OCI-LY7 (cell line): ENCODE data around the gene C3. TPM values are rescaled to one million over a fixed set of nuclear protein-coding genes. Genes with fewer than 3 reads are reported as not detected.

Experiments used
- BruUV-seq: library from RNA; stranded (reverse); fragments of 400-500 nt; replicated peaks from 2 replicates; lab custom pipeline; 2021; lab: Mats Ljungman, UMichigan
- CTCF ChIA-PET: fragments of 300-600 bp; sonication (Branson Sonifier 250); formaldehyde crosslinking; loops from one replicate; lab custom pipeline; 2022; ENCODE audit warnings: antibody characterized with exemption; ENCODE audit not compliant: unreplicated experiment; lab: Charles Lee
- POLR2A ChIA-PET: fragments of 300-600 bp; sonication (Branson Sonifier 250); formaldehyde crosslinking; loops from one replicate; lab custom pipeline; 2022; ENCODE audit warnings: antibody characterized with exemption; lab: Charles Lee
- DNase-seq: peaks from one replicate; pipeline ENCODE4 v3.0.0-alpha.2; 2015; ENCODE audit warnings: low spot score
- H2AFZ ChIP-seq: fragments of 200-600 bp; sonication (generic), shearing (Covaris generic); 2 replicates; pipeline ENCODE4 v1.6.1; 2014; ENCODE audit warnings: mild to moderate bottlenecking, antibody characterized with exemption, low read length, moderate library complexity
- H3K27ac ChIP-seq: fragments of 200-600 bp; sonication (generic); 2 replicates; pipeline ENCODE4 v1.5.1; 2014; ENCODE audit warnings: mixed run types, low read depth, mild to moderate bottlenecking, moderate library complexity, low read length, inconsistent platforms; ENCODE audit not compliant: poor library complexity, severe bottlenecking
- H3K36me3 ChIP-seq: fragments of 200-600 bp; sonication (generic); 2 replicates; pipeline ENCODE4 v1.6.1; 2014; ENCODE audit warnings: mild to moderate bottlenecking, antibody characterized with exemption, low read length, moderate library complexity, mixed read lengths; ENCODE audit not compliant: insufficient read depth
- H3K4me1 ChIP-seq: fragments of 200-600 bp; sonication (generic); 2 replicates; pipeline ENCODE4 v1.5.1; 2014; ENCODE audit warnings: mild to moderate bottlenecking, low read length; ENCODE audit not compliant: insufficient read depth, poor library complexity, severe bottlenecking
- H3K4me2 ChIP-seq: fragments of 200-600 bp; sonication (generic); 2 replicates; pipeline ENCODE4 v1.6.1; 2014; ENCODE audit warnings: mild to moderate bottlenecking, low read length
- H3K4me3 ChIP-seq: fragments of 200-600 bp; sonication (generic); 2 replicates; pipeline ENCODE4 v1.5.1; 2014; ENCODE audit warnings: mild to moderate bottlenecking, low read depth, low read length; ENCODE audit not compliant: poor library complexity, severe bottlenecking
- H3K79me2 ChIP-seq: fragments of 200-600 bp; sonication (generic); 2 replicates; pipeline ENCODE4 v1.6.1; 2016; ENCODE audit warnings: low read depth, mild to moderate bottlenecking, low read length, moderate library complexity, mixed read lengths; ENCODE audit not compliant: insufficient read depth
- H3K9me2 ChIP-seq: fragments of 200-600 bp; sonication (generic); 2 replicates; pipeline ENCODE4 v1.6.1; 2016; ENCODE audit warnings: mild to moderate bottlenecking, low read length, mixed read lengths; ENCODE audit not compliant: insufficient read depth
- H3K9me3 ChIP-seq: fragments of 200-600 bp; sonication (generic); 2 replicates; pipeline ENCODE4 v1.6.1; 2014; ENCODE audit warnings: mild to moderate bottlenecking, mixed run types, low read length, mixed read lengths
- H4K20me1 ChIP-seq: fragments of 200-600 bp; sonication (generic); 2 replicates; pipeline ENCODE4 v1.6.1; 2014; ENCODE audit warnings: mild to moderate bottlenecking, antibody characterized with exemption, low read length, moderate library complexity, mixed read lengths; ENCODE audit not compliant: insufficient read depth
- EZH2phosphoT487 ChIP-seq: fragments of 200-600 bp; sonication (generic); IDR thresholded peaks from 2 replicates; pipeline ENCODE4 v1.6.1; 2018; ENCODE audit warnings: low read depth, borderline replicate concordance, mild to moderate bottlenecking, mixed run types, antibody characterized with exemption, low read length, moderate library complexity, mixed read lengths
- intact Hi-C: fragments of 100-400 bp; cut with micrococcal nuclease; formaldehyde crosslinking; loops from one replicate; pipeline ENCODE4 v1.10.0; 2022; ENCODE audit not compliant: unreplicated experiment
- total RNA-seq, 2 experiments: library from RNA; depleted of rRNA in 1 of 2; stranded (reverse); fragments of >200 nt in 1 of 2; shearing (Covaris generic) in 1 of 2; gene quantifications; 2 replicates each; pipeline ENCODE4 v1.2.3, GENCODE V29; 2014 to 2022
- TF ChIP-seq, protein P1 (sequence below): fragments of 200-600 bp; sonication (generic); conservative IDR thresholded peaks from 2 replicates; pipeline ENCODE4 v1.5.1; 2014; ENCODE audit warnings: mild to moderate bottlenecking, antibody characterized with exemption, low read length, moderate library complexity, mixed read lengths

C3 gene
- total RNA-seq, 2 experiments from 2014 or later, result 0.13 TPM; not detected in 1

DNA sequence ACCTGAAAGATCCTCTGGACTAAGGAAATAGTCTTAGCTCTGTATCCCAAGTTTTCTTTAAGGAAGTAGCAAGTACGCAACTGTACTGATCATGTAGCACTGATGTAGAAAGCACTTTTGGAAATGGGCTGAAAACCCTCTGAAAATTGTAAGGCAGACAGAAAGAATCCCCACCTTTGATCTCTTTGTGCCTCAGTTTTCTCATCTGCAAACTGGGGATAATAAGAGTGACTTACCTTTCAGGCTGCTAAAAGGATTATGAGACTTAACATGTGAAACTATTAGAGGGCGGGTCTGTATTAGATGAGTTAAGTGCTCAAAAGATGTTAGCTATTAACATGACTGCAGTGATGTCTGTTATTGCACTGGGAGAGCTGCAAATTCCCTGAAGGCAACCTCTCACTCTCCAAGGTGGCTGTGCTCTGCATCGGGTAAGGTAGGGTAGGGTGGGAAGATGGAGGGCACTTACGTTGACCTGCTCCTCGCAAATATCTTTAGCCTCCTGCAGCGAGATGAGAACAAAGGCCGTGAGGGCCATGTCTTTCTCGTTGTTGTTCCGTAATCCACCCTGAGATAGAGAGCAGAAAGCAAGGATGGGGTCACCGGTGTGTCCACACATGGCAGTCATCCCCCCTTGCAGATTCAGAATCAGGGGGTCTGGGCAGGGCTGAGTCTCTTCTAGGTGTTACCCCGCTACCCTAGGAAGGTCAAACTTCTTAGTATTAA is 30.1 kb downstream of the C3 start:
- H3K4me2 ChIP-seq, result no peak overlapping the region
- no peak for DNase-seq
- no TSS peak for BruUV-seq
- TF ChIP-seq, protein P1, sequence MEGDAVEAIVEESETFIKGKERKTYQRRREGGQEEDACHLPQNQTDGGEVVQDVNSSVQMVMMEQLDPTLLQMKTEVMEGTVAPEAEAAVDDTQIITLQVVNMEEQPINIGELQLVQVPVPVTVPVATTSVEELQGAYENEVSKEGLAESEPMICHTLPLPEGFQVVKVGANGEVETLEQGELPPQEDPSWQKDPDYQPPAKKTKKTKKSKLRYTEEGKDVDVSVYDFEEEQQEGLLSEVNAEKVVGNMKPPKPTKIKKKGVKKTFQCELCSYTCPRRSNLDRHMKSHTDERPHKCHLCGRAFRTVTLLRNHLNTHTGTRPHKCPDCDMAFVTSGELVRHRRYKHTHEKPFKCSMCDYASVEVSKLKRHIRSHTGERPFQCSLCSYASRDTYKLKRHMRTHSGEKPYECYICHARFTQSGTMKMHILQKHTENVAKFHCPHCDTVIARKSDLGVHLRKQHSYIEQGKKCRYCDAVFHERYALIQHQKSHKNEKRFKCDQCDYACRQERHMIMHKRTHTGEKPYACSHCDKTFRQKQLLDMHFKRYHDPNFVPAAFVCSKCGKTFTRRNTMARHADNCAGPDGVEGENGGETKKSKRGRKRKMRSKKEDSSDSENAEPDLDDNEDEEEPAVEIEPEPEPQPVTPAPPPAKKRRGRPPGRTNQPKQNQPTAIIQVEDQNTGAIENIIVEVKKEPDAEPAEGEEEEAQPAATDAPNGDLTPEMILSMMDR, result no peak
- TF ChIP-seq EZH2phosphoT487, result no peak
- H2AFZ ChIP-seq, result no peak overlapping the region
- no peaks in the 10 kb centered on the region for H4K20me1 ChIP-seq
- ChIA-PET CTCF (no interaction called here), POLR2A (no interaction called here)
- no peaks in the 10 kb centered on the region for H3K36me3 ChIP-seq
- no peak overlapping the region for H3K27ac ChIP-seq
- no peaks in the 10 kb centered on the region for H3K4me1 ChIP-seq
- no peaks in the 10 kb centered on the region; the same call in 1 of the 2 replicates for H3K9me3 ChIP-seq
- no peaks in the 10 kb centered on the region for H3K9me2 ChIP-seq
- intact Hi-C loops, result no loop called here
- no peaks in the 10 kb centered on the region for H3K79me2 ChIP-seq
- H3K4me3 ChIP-seq, result no peak overlapping the region

DNA sequence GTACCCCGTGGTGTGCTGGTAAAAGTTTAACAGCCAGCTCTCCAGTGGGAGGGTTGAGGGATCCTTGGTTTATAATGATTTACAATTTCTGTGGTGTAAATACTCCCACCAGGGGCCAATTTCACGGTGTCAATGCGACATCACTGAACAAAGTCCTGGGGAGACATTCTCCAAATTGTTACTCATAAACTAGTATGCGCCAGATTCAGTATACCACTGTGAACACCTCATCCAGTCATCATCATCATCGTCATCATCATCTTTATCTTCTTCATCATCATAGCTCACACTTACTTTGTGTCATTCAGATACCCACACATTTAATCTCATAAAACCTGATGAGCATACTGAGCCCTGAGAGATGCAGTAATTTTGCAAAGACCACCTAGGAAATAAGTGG is 33.3 kb downstream of the C3 start:
- H4K20me1 ChIP-seq, result no peaks in the 10 kb centered on the region
- peaks cover 12% of the 10 kb centered on the region for H3K4me1 ChIP-seq
- H3K79me2 ChIP-seq, result no peaks in the 10 kb centered on the region
- H3K36me3 ChIP-seq, result no peaks in the 10 kb centered on the region
- POLR2A ChIA-PET, result interaction anchor here (0.6 kb wide), 1 partner anchor 177 kb away, joined by 3 read pairs; no protein-coding TSS in a partner anchor
- DNase-seq, result no peak
- no TSS peak for BruUV-seq
- no peak overlapping the region for H3K27ac ChIP-seq
- no peaks in the 10 kb centered on the region; the same call in 1 of the 2 replicates for H3K9me3 ChIP-seq
- intact Hi-C loops, result no loop called here
- no peak for TF ChIP-seq EZH2phosphoT487
- TF ChIP-seq, protein P1, result no peak
- CTCF ChIA-PET, result no interaction called here
- no peak overlapping the region for H3K4me2 ChIP-seq
- H2AFZ ChIP-seq, result no peak overlapping the region
- no peaks in the 10 kb centered on the region for H3K9me2 ChIP-seq
- no peak overlapping the region for H3K4me3 ChIP-seq

DNA sequence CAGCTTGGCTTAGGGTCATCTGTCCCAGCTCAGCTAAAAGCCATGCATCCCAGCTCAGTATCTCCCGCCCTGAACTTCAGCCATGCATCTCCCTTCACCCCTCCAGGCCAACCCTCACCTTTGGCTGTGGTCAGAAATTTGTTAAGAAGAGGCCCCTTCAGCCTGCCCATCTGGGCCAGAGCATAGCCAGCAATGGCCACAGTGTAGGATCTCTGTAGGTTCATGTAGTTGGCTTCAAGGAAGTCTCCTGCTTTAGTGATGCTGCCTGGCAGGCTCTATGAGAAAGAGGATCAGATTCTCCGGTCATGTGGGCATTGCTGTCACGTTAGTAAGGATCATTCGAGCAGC is 33.8 kb downstream of the C3 start:
- TF ChIP-seq EZH2phosphoT487, result no peak
- TF ChIP-seq, protein P1, result no peak
- no peaks in the 10 kb centered on the region for H3K9me2 ChIP-seq
- H3K4me2 ChIP-seq, result no peak overlapping the region
- H3K4me3 ChIP-seq, result no peak overlapping the region
- no peaks in the 10 kb centered on the region; the same call in 1 of the 2 replicates for H3K9me3 ChIP-seq
- no peaks in the 10 kb centered on the region for H3K36me3 ChIP-seq
- intact Hi-C loops, result no loop called here
- H3K79me2 ChIP-seq, result no peaks in the 10 kb centered on the region
- peaks cover 12% of the 10 kb centered on the region for H3K4me1 ChIP-seq
- no peak overlapping the region for H2AFZ ChIP-seq
- POLR2A ChIA-PET, result no interaction called here
- DNase-seq, result no peak
- no peaks in the 10 kb centered on the region for H4K20me1 ChIP-seq
- CTCF ChIA-PET, result interaction anchor here (0.6 kb wide), 1 partner anchor 30 kb away, joined by 4 read pairs; no protein-coding TSS in a partner anchor
- BruUV-seq, result no TSS peak
- no peak overlapping the region for H3K27ac ChIP-seq
